Parathyroid adenoma (tissue), 2 donors: ENCODE data around the gene PPP2R3B.

Experiments
- H2AFZ ChIP-seq: fragments of 300-600 bp; sonication (generic); one replicate; pipeline ENCODE4 v1.7.0; 2017; ENCODE audit warnings: antibody characterized with exemption, mild to moderate bottlenecking
- H3K27ac ChIP-seq: fragments of 300-600 bp; sonication (generic); one replicate; pipeline ENCODE4 v1.7.0; 2017
- H3K27me3 ChIP-seq: fragments of 300-600 bp; sonication (generic); one replicate; pipeline ENCODE4 v1.7.0; 2017; ENCODE audit warnings: low read length; ENCODE audit not compliant: control insufficient read depth, insufficient read depth
- H3K36me3 ChIP-seq: fragments of 300-600 bp; sonication (generic); one replicate; pipeline ENCODE4 v1.7.0; 2017; ENCODE audit warnings: low read length; ENCODE audit not compliant: control insufficient read depth, insufficient read depth
- H3K4me1 ChIP-seq: fragments of 300-600 bp; sonication (generic); one replicate; pipeline ENCODE4 v1.7.0; 2017; ENCODE audit warnings: control low read depth
- H3K4me2 ChIP-seq: fragments of 300-600 bp; sonication (generic); one replicate; pipeline ENCODE4 v1.7.0; 2017; ENCODE audit warnings: low read length
- H3K4me3 ChIP-seq: fragments of 300-600 bp; sonication (generic); one replicate; pipeline ENCODE4 v1.7.0; 2017; ENCODE audit warnings: low read depth, low read length
- H3K79me2 ChIP-seq: fragments of 300-600 bp; sonication (generic); one replicate; pipeline ENCODE4 v1.7.0; 2017; ENCODE audit warnings: control low read depth
- H3K9ac ChIP-seq: fragments of 300-600 bp; sonication (generic); one replicate; pipeline ENCODE4 v1.7.0; 2017; ENCODE audit warnings: mild to moderate bottlenecking
- H3K9me3 ChIP-seq: fragments of 300-600 bp; sonication (generic); one replicate; pipeline ENCODE4 v1.7.0; 2017; ENCODE audit warnings: low read length; ENCODE audit not compliant: control insufficient read depth
- TF ChIP-seq, protein P1 (sequence below): fragments of 300-600 bp; sonication (generic); IDR thresholded peaks from one replicate; pipeline ENCODE4 v1.7.0; 2017; ENCODE audit warnings: antibody characterized with exemption, mild to moderate bottlenecking
- donor health status: primary hyperparathyroidism.

Gene PPP2R3B

DNA sequence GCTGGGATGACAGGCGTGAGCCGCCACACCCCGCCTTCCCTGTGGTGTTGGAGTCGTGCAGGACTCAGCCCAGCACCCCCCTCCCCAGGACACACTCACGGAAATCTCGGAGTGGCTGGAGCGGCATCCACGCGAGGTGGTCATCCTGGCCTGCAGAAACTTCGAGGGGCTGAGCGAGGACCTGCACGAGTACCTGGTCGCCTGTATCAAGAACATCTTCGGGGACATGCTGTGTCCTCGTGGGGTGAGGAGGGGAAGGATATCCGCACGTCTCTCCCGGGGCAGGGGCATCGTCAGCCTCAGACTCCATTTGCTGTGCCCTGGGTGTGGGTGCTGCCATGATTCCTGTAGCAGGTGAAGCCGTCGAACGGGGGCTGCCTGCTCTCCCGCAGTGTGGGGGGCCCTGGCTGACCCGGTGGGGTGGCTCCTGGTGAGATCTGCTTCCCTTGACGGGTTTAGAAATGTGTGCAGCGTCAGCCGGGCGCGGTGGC lies 95.3 kb downstream of the PPP2R3B start:
- Histone ChIP-seq H3K79me2 (no peaks in the 10 kb centered on the region), H3K9me3 (no peaks in the 10 kb centered on the region), H2AFZ (no peak overlapping the region), H3K36me3 (no peaks in the 10 kb centered on the region), H3K4me3 (no peak overlapping the region), H3K4me2 (no peak overlapping the region), H3K27ac (no peak overlapping the region), H3K4me1 (no peaks in the 10 kb centered on the region), H3K9ac (no peak overlapping the region), H3K27me3 (no peaks in the 10 kb centered on the region)
- TF ChIP-seq, protein P1, sequence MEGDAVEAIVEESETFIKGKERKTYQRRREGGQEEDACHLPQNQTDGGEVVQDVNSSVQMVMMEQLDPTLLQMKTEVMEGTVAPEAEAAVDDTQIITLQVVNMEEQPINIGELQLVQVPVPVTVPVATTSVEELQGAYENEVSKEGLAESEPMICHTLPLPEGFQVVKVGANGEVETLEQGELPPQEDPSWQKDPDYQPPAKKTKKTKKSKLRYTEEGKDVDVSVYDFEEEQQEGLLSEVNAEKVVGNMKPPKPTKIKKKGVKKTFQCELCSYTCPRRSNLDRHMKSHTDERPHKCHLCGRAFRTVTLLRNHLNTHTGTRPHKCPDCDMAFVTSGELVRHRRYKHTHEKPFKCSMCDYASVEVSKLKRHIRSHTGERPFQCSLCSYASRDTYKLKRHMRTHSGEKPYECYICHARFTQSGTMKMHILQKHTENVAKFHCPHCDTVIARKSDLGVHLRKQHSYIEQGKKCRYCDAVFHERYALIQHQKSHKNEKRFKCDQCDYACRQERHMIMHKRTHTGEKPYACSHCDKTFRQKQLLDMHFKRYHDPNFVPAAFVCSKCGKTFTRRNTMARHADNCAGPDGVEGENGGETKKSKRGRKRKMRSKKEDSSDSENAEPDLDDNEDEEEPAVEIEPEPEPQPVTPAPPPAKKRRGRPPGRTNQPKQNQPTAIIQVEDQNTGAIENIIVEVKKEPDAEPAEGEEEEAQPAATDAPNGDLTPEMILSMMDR, result no peak

DNA sequence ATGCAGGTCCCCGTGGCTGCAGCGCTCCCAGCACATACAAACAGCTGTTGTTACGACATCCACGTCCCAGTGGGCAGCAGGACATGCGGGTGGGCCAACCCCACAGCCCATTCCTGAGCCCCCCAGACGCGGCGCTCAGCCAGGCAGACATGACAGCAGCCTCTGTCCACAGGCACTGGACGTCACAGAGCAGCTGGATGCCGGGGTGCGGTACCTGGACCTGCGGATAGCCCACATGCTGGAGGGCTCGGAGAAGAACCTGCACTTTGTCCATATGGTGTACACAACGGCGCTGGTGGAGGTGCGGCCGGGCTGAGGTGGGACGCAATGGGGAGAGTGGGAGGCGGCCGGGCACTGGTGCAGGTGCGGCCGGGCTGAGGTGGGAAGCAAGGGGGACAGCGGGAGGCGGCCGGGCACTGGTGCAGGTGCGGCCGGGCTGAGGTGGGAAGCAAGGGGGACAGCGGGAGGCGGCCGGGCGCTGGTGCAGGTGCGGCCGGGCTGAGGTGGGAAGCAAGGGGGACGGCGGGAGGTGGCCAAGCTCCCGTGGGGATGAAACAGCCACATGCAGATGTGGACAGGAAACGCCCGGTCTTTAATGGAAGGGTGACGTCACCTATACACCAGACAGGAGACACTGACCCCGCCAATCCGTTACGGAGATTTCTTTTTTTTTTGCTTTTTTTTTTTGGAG lies 96.1 kb downstream of the PPP2R3B start:
- no peak overlapping the region for H3K27ac ChIP-seq
- H3K36me3 ChIP-seq, result no peaks in the 10 kb centered on the region
- TF ChIP-seq, protein P1, result no peak
- H3K9ac ChIP-seq, result no peak overlapping the region
- no peaks in the 10 kb centered on the region for H3K4me1 ChIP-seq
- no peak overlapping the region for H3K4me3 ChIP-seq
- no peaks in the 10 kb centered on the region for H3K9me3 ChIP-seq
- H2AFZ ChIP-seq, result no peak overlapping the region
- no peaks in the 10 kb centered on the region for H3K27me3 ChIP-seq
- no peaks in the 10 kb centered on the region for H3K79me2 ChIP-seq
- no peak overlapping the region for H3K4me2 ChIP-seq

DNA sequence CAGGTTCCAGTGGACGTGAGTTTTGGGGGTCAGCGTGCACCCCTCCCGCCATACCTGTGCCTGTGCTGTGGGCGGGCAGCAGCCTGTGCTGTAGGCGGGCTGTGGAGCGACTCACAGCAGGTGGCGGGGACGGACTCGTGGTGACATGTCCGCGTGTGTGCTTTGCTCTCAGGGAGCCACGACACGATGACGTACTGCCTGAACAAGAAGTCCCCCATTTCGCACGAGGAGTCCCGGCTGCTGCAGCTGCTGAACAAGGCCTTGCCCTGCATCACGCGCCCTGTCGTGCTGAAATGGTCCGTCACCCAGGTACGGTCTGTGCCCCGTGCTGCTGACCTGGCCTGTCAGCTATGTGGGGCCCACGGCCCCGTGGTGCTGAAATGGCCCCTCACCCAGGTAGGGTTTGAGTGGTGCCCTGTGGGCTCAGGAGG lies 98.1 kb downstream of the PPP2R3B start:
- H3K9ac ChIP-seq, result no peak overlapping the region
- H2AFZ ChIP-seq, result no peak overlapping the region
- H3K4me3 ChIP-seq, result no peak overlapping the region
- H3K36me3 ChIP-seq, result no peaks in the 10 kb centered on the region
- TF ChIP-seq, protein P1, result no peak
- no peak overlapping the region for H3K4me2 ChIP-seq
- no peak overlapping the region for H3K27ac ChIP-seq
- no peaks in the 10 kb centered on the region for H3K4me1 ChIP-seq
- no peaks in the 10 kb centered on the region for H3K27me3 ChIP-seq
- H3K79me2 ChIP-seq, result no peaks in the 10 kb centered on the region
- H3K9me3 ChIP-seq, result no peaks in the 10 kb centered on the region

DNA sequence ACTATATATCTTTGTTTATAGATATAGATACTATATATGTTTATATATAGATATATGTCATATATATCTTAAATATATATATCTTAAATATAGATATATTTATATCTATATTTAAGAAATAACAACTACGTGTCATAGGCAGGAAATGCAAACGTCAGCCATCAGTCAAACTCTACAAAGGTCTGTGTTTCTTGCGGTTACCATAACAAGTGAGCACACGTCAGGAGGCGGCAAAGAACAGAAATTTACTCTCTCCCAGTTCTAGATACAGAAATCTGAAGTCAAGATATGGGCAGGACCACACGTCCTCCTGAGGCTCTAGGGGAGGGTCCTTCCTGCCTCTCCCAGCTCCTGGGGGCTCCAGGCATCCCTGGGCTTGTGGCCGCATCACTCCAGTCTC lies 99.0 kb downstream of the PPP2R3B start:
- no peaks in the 10 kb centered on the region for H3K4me1 ChIP-seq
- H3K9me3 ChIP-seq, result no peaks in the 10 kb centered on the region
- H3K27me3 ChIP-seq, result no peaks in the 10 kb centered on the region
- H2AFZ ChIP-seq, result no peak overlapping the region
- H3K9ac ChIP-seq, result no peak overlapping the region
- H3K4me2 ChIP-seq, result no peak overlapping the region
- no peaks in the 10 kb centered on the region for H3K36me3 ChIP-seq
- no peak overlapping the region for H3K27ac ChIP-seq
- H3K4me3 ChIP-seq, result no peak overlapping the region
- TF ChIP-seq, protein P1, result no peak
- H3K79me2 ChIP-seq, result no peaks in the 10 kb centered on the region

DNA sequence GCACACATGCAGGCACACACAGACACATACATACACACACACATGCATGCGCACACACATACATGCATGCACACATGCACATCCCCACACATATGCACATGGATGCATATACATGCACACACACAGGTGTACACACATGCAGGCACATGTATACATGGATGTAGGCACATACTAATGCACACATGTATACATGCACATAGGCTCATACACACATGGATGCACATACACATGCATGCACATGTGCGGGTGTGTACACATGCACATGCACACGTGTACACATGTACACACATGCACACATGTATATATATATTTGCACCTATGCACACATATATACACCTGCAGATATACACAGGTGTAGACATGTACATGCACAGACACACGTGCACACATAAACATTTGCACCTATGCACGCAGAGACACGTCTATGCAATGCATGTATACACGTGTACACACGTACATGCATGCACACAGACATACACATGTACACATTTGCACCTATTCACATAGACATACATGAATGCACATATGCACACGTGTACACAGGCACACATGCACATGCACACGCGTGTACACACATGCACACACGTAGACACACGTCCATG lies 101.5 kb downstream of the PPP2R3B start:
- TF ChIP-seq, protein P1, result no peak
- Histone ChIP-seq H3K27ac (no peak overlapping the region), H3K27me3 (no peaks in the 10 kb centered on the region), H3K79me2 (no peaks in the 10 kb centered on the region), H3K36me3 (no peaks in the 10 kb centered on the region), H3K9me3 (no peaks in the 10 kb centered on the region), H3K4me3 (no peak overlapping the region), H3K9ac (no peak overlapping the region), H3K4me1 (no peaks in the 10 kb centered on the region), H2AFZ (no peak overlapping the region), H3K4me2 (no peak overlapping the region)
